IMR-90 (cell line): ENCODE results near the gene CD86. TPM values are rescaled to one million over a fixed set of nuclear protein-coding genes. Genes with fewer than 3 reads are reported as not detected.

Experiments
- ATAC-seq: fragments of 200-7000 bp; cut with Tn5 transposase; 2 replicates; pipeline ENCODE4 v1.9.1; 2020; ENCODE audit warnings: low read depth, mild to moderate bottlenecking, moderate library complexity
- BruUV-seq: library from RNA; stranded (reverse); fragments of 400-500 nt; replicated peaks from 2 replicates; lab custom pipeline; 2021; lab: Mats Ljungman, UMichigan
- CTCF ChIA-PET: fragments of 300-600 bp; formaldehyde crosslinking; extraction: SDS; loops from one replicate; lab custom pipeline; 2021; ENCODE audit warnings: antibody characterized with exemption; lab: Yijun Ruan, JAX
- POLR2A ChIA-PET: fragments of 300-600 bp; sonication (Branson Sonifier 250); formaldehyde crosslinking; loops from one replicate; lab custom pipeline; 2022; ENCODE audit warnings: antibody characterized with exemption; ENCODE audit not compliant: unreplicated experiment; lab: Charles Lee
- DNase-seq: peaks from one replicate; pipeline ENCODE4 v3.0.0; 2013
- H2AFZ ChIP-seq: replicated peaks from 2 replicates; pipeline ENCODE3; 2013; ENCODE audit warnings: low read length, mild to moderate bottlenecking; ENCODE audit not compliant: poor library complexity
- H2AK5ac ChIP-seq: 2 replicates; pipeline ENCODE4 v1.6.1; 2013; ENCODE audit warnings: low read depth, low read length, inconsistent platforms
- H2AK9ac ChIP-seq: replicated peaks from 2 replicates; pipeline ENCODE3; 2013; ENCODE audit warnings: mild to moderate bottlenecking, low read depth, low read length, moderate library complexity; ENCODE audit not compliant: poor library complexity
- H2BK120ac ChIP-seq: 2 replicates; pipeline ENCODE4 v1.6.1; 2013; ENCODE audit warnings: low read depth, low read length, inconsistent platforms
- H2BK15ac ChIP-seq: 3 replicates; pipeline ENCODE4 v1.6.1; 2013; ENCODE audit warnings: low read depth, low read length, inconsistent platforms
- H2BK20ac ChIP-seq: 2 replicates; pipeline ENCODE4 v1.6.1; 2013; ENCODE audit warnings: low read depth, mild to moderate bottlenecking, inconsistent platforms, low read length, moderate library complexity
- H2BK5ac ChIP-seq: 2 replicates; pipeline ENCODE4 v1.6.1; 2013; ENCODE audit warnings: mild to moderate bottlenecking, low read depth, low read length, inconsistent platforms; ENCODE audit not compliant: poor library complexity, severe bottlenecking
- H3K14ac ChIP-seq: replicated peaks from 2 replicates; pipeline ENCODE4 v1.6.1; 2013; ENCODE audit warnings: low read depth, low read length, inconsistent platforms
- H3K18ac ChIP-seq: 2 replicates; pipeline ENCODE4 v1.6.1; 2013; ENCODE audit warnings: low read depth, low read length, control low read depth
- H3K23ac ChIP-seq: 2 replicates; pipeline ENCODE4 v1.6.1; 2013; ENCODE audit warnings: low read depth, low read length, inconsistent platforms
- H3K27ac ChIP-seq: 2 replicates; pipeline ENCODE4 v1.5.1; 2013; ENCODE audit warnings: mild to moderate bottlenecking, control low read depth, low read length; ENCODE audit not compliant: insufficient read depth
- H3K27me3 ChIP-seq: 2 replicates; pipeline ENCODE4 v1.6.1; 2013; ENCODE audit warnings: low read length; ENCODE audit not compliant: control insufficient read depth, insufficient read depth
- H3K36me3 ChIP-seq: 2 replicates; pipeline ENCODE4 v1.6.1; 2013; ENCODE audit warnings: low read length, mixed read lengths; ENCODE audit not compliant: control insufficient read depth, insufficient read depth
- H3K4ac ChIP-seq: 2 replicates; pipeline ENCODE4 v1.6.1; 2013; ENCODE audit warnings: low read depth, low read length, inconsistent platforms
- H3K4me1 ChIP-seq: 2 replicates; pipeline ENCODE4 v1.6.1; 2013; ENCODE audit warnings: low read length, mixed read lengths; ENCODE audit not compliant: control insufficient read depth, insufficient read depth
- H3K4me2 ChIP-seq: 2 replicates; pipeline ENCODE4 v1.6.1; 2013; ENCODE audit warnings: low read depth, mild to moderate bottlenecking, control low read depth, low read length, moderate library complexity
- H3K4me3 ChIP-seq: 2 replicates; pipeline ENCODE4 v1.5.1; 2013; ENCODE audit warnings: low read depth, mild to moderate bottlenecking, control low read depth, low read length, moderate library complexity; ENCODE audit not compliant: insufficient read depth
- H3K56ac ChIP-seq: 2 replicates; pipeline ENCODE4 v1.6.1; 2013; ENCODE audit warnings: low read length, inconsistent platforms; ENCODE audit not compliant: insufficient read depth; ENCODE audit errors: extremely low read depth
- H3K79me1 ChIP-seq, 2 experiments: 2 replicates each; pipeline ENCODE4 v1.6.1; 2013; ENCODE audit warnings: low read length in 2 of 2, inconsistent platforms in 1 of 2, low read depth in 1 of 2
- H3K9ac ChIP-seq: 2 replicates; pipeline ENCODE4 v1.6.1; 2013; ENCODE audit warnings: low read depth, low read length, control low read depth
- H3K9me1 ChIP-seq: 2 replicates; pipeline ENCODE4 v1.6.1; 2013; ENCODE audit warnings: low read length, inconsistent platforms; ENCODE audit not compliant: insufficient read depth
- H3K9me3 ChIP-seq: 2 replicates; pipeline ENCODE4 v1.6.1; 2013; ENCODE audit warnings: low read length; ENCODE audit not compliant: control insufficient read depth, insufficient read depth
- H4K20me1 ChIP-seq: 2 replicates; pipeline ENCODE4 v1.6.1; 2013; ENCODE audit warnings: low read length, inconsistent platforms; ENCODE audit not compliant: insufficient read depth
- H4K5ac ChIP-seq: 2 replicates; pipeline ENCODE4 v1.6.1; 2013; ENCODE audit warnings: mild to moderate bottlenecking, low read depth, low read length, control low read depth
- H4K8ac ChIP-seq, 2 experiments: 2 replicates each; pipeline ENCODE4 v1.6.1; 2013; ENCODE audit warnings: low read depth in 2 of 2, low read length in 2 of 2, control low read depth in 1 of 2, inconsistent platforms in 1 of 2
- H4K91ac ChIP-seq: 2 replicates; pipeline ENCODE4 v1.6.1; 2013; ENCODE audit warnings: low read depth, low read length, inconsistent platforms; ENCODE audit not compliant: insufficient read depth
- BHLHE40 ChIP-seq: fragments of 150-350 bp; IDR thresholded peaks from 2 replicates; pipeline ENCODE4 v1.6.1; 2016; ENCODE audit warnings: mild to moderate bottlenecking, low read depth, low read length
- CEBPB ChIP-seq: IDR thresholded peaks from 2 replicates; pipeline ENCODE4 v1.6.1; 2012; ENCODE audit warnings: low read depth, low read length, improper control_type of control experiment
- CHD1 ChIP-seq: IDR thresholded peaks from 2 replicates; pipeline ENCODE4 v1.6.1; 2012; ENCODE audit warnings: low read depth, low read length, improper control_type of control experiment
- ELK1 ChIP-seq: fragments of 150-350 bp; IDR thresholded peaks from 2 replicates; pipeline ENCODE4 v1.6.1; 2016; ENCODE audit warnings: low read depth, mild to moderate bottlenecking, low read length, moderate library complexity, borderline replicate concordance
- FOS ChIP-seq: fragments of 150-350 bp; IDR thresholded peaks from 2 replicates; pipeline ENCODE4 v1.6.1; 2016; ENCODE audit warnings: low read depth, low read length
- MAFK ChIP-seq: IDR thresholded peaks from 2 replicates; pipeline ENCODE4 v1.6.1; 2012; ENCODE audit warnings: low read depth, low read length, improper control_type of control experiment
- MAZ ChIP-seq: IDR thresholded peaks from 2 replicates; pipeline ENCODE4 v1.6.1; 2012; ENCODE audit warnings: low read depth, mild to moderate bottlenecking, low read length, improper control_type of control experiment, moderate library complexity, borderline replicate concordance
- MXI1 ChIP-seq: IDR thresholded peaks from 2 replicates; pipeline ENCODE4 v1.6.1; 2012; ENCODE audit warnings: low read depth, mild to moderate bottlenecking, low read length, moderate library complexity, borderline replicate concordance
- NFE2L2 ChIP-seq: fragments of 150-350 bp; IDR thresholded peaks from 2 replicates; pipeline ENCODE4 v1.6.1; 2016; ENCODE audit warnings: low read depth, mild to moderate bottlenecking, low read length
- POLR2A ChIP-seq: IDR thresholded peaks from 2 replicates; pipeline ENCODE4 v1.6.1; 2012; ENCODE audit warnings: mild to moderate bottlenecking, low read depth, low read length
- RAD21 ChIP-seq: IDR thresholded peaks from 2 replicates; pipeline ENCODE4 v1.6.1; 2012; ENCODE audit warnings: low read length, improper control_type of control experiment
- RCOR1 ChIP-seq: IDR thresholded peaks from 2 replicates; pipeline ENCODE4 v1.6.1; 2012; ENCODE audit warnings: mild to moderate bottlenecking, low read length, improper control_type of control experiment; ENCODE audit not compliant: insufficient replicate concordance
- RFX5 ChIP-seq: IDR thresholded peaks from 2 replicates; pipeline ENCODE4 v1.8.0; 2012; ENCODE audit warnings: low read depth, mild to moderate bottlenecking, low read length, moderate library complexity
- SMC3 ChIP-seq: fragments of 150-350 bp; IDR thresholded peaks from 2 replicates; pipeline ENCODE4 v1.6.1; 2016; ENCODE audit warnings: low read depth, mild to moderate bottlenecking, antibody characterized with exemption, low read length, moderate library complexity
- USF2 ChIP-seq: fragments of 150-350 bp; IDR thresholded peaks from 2 replicates; pipeline ENCODE4 v1.6.1; 2017; ENCODE audit warnings: mild to moderate bottlenecking, antibody characterized with exemption, low read length, low read depth
- WGBS, 2 experiments: methylation state at CpG; one replicate each; pipeline versions ENCODE4 v1.1.5 to v1.1.7; 2013; ENCODE audit warnings: missing lambda C conversion rate in 2 of 2; ENCODE audit not compliant: insufficient read length in 1 of 2; ENCODE audit errors: extremely low coverage in 2 of 2; 5-methylcytosine and 5-hydroxymethylcytosine counted together
- dilution Hi-C: fragments of 300-500 bp; cut with HindIII; formaldehyde crosslinking; loops from one replicate; pipeline ENCODE4 v1.14.3; 2018; ENCODE audit warnings: low sequenced_read_pairs; ENCODE audit not compliant: unreplicated experiment
- in situ Hi-C: fragments of 300-500 bp; cut with MboI; formaldehyde crosslinking; loops from 3 replicates; pipeline ENCODE4 v1.14.3; 2019; ENCODE audit warnings: low sequenced_read_pairs, inconsistent platforms, mixed read lengths
- intact Hi-C: fragments of 100-400 bp; cut with micrococcal nuclease; formaldehyde crosslinking; loops from 2 replicates; pipeline ENCODE4 v1.10.0; 2022
- polyA plus RNA-seq, 3 experiments: library from polyadenylated mRNA; depleted of rRNA; stranded (reverse); fragments of >200 nt; gene quantifications; 2 replicates each; pipeline ENCODE4 v1.2.3, GENCODE V29; 2012; ENCODE audit warnings: low replicate concordance in 1 of 3
- total RNA-seq: library from RNA; depleted of rRNA; stranded (reverse); fragments of >200 nt; gene quantifications from 2 replicates; pipeline ENCODE4 v1.2.3, GENCODE V29; 2012
- TF ChIP-seq, protein P1 (sequence below): conservative IDR thresholded peaks from 2 replicates; pipeline ENCODE4 v1.5.1; 2012; ENCODE audit warnings: mild to moderate bottlenecking, low read depth, low read length, improper control_type of control experiment

CD86 gene
- total and polyA plus RNA-seq, 2 of the 4 experiments (the other 2 are of a cell fraction): not detected

DNA sequence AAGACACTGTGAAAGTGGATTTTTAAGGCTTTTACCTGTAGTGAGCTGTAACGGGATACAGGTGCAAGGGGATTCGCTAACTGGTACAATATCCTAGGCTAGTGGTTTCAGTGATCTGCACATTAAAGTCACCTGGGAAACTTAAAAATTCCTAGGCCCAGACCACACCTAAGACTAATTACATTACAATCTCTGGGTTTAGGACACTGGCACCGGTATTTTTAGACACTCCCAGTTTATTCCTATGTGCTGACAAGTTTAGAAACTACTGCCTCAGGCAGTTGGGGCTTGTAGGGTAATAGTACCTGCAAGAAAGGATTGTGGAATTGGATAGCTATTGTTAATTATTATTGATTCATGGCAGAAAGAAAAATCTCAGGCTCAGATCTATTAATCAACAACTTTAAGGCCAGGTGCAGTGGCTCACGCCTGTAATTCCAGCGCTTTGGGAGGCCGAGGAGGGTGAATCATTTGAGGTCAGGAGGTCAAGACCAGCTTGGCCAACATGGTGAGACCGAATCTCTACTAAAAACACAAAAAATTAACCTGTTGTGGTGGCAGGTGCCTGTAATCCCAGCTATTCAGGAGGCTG is 77.9 kb downstream of the CD86 start:
- no peak overlapping the region for H2BK20ac ChIP-seq
- H4K91ac ChIP-seq: no peak overlapping the region
- H2BK5ac ChIP-seq: no peak overlapping the region
- no peaks in the 10 kb centered on the region for H3K27me3 ChIP-seq
- H2AFZ ChIP-seq: no peak overlapping the region
- H4K20me1 ChIP-seq: no peaks in the 10 kb centered on the region
- no peak overlapping the region for H4K8ac ChIP-seq
- H3K4me1 ChIP-seq: no peaks in the 10 kb centered on the region
- no peak overlapping the region for H3K4me2 ChIP-seq
- intact Hi-C loops (no loop called here), in situ Hi-C loops (no loop called here), dilution Hi-C loops (no loop called here)
- no peak overlapping the region for H2AK5ac ChIP-seq
- H2BK120ac ChIP-seq: no peak overlapping the region
- ChIA-PET CTCF (interaction anchor here (0.6 kb wide), 1 partner anchor 102 kb away, joined by 3 read pairs; no protein-coding TSS in a partner anchor), POLR2A (no interaction called here)
- H4K5ac ChIP-seq: no peak overlapping the region
- no peaks in the 10 kb centered on the region for H3K79me1 ChIP-seq
- ATAC-seq (no peak), DNase-seq (no peak)
- H3K14ac ChIP-seq: no peak overlapping the region
- TF ChIP-seq CEBPB (no peak), MXI1 (no peak), MAFK (no peak), USF2 (no peak), ELK1 (no peak), SMC3 (no peak), FOS (no peak), NFE2L2 (no peak), CHD1 (no peak), MAZ (no peak), RCOR1 (no peak), POLR2A (no peak), BHLHE40 (no peak), RAD21 (no peak), RFX5 (no peak)
- TF ChIP-seq, protein P1, sequence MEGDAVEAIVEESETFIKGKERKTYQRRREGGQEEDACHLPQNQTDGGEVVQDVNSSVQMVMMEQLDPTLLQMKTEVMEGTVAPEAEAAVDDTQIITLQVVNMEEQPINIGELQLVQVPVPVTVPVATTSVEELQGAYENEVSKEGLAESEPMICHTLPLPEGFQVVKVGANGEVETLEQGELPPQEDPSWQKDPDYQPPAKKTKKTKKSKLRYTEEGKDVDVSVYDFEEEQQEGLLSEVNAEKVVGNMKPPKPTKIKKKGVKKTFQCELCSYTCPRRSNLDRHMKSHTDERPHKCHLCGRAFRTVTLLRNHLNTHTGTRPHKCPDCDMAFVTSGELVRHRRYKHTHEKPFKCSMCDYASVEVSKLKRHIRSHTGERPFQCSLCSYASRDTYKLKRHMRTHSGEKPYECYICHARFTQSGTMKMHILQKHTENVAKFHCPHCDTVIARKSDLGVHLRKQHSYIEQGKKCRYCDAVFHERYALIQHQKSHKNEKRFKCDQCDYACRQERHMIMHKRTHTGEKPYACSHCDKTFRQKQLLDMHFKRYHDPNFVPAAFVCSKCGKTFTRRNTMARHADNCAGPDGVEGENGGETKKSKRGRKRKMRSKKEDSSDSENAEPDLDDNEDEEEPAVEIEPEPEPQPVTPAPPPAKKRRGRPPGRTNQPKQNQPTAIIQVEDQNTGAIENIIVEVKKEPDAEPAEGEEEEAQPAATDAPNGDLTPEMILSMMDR: no peak
- no peak overlapping the region for H3K56ac ChIP-seq
- H2AK9ac ChIP-seq: no peak overlapping the region
- H3K18ac ChIP-seq: no peak overlapping the region
- no peak overlapping the region for H3K9ac ChIP-seq
- no peaks in the 10 kb centered on the region for H3K36me3 ChIP-seq
- no peak overlapping the region for H3K4me3 ChIP-seq
- no peak overlapping the region for H3K4ac ChIP-seq
- H3K9me1 ChIP-seq: no peaks in the 10 kb centered on the region
- H3K27ac ChIP-seq: no peak overlapping the region
- no peak overlapping the region for H2BK15ac ChIP-seq
- H3K23ac ChIP-seq: no peak overlapping the region
- 69% methylated on average over 4 of the region's 7 CpGs; no CpG with 5 or more reads in 1 of the 2 experiments for WGBS, 2 experiments
- no peaks in the 10 kb centered on the region for H3K9me3 ChIP-seq
- BruUV-seq: no TSS peak
